SKM-1 (cell line): ENCODE data around the gene CNTN1.

Experiments used
- DNase-seq: peaks from one replicate; lab custom pipeline; 2025; ENCODE audit not compliant: unreplicated experiment; lab: John Stamatoyannopoulos, UW

The CNTN1 gene

DNA sequence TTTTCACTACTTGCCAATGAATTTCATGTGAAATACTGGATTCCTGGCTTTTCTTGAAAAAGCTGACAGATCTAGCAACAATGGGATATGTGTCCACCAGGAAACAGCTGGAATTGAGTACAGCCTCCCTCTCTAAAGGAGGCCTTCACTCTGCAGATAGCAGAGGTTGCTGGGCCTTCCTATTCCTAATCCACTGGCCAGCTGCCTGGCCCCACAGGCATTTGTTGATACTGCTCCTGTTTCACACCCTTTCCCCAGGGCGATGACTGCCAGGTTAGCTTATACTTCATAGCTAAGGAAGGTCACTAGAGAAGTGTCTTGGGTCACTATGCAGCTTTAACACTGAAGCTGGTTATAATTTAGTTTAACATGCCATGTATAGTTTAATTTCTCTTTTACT lies 408.3 kb downstream of the CNTN1 start:
- DNase-seq, result no peak

DNA sequence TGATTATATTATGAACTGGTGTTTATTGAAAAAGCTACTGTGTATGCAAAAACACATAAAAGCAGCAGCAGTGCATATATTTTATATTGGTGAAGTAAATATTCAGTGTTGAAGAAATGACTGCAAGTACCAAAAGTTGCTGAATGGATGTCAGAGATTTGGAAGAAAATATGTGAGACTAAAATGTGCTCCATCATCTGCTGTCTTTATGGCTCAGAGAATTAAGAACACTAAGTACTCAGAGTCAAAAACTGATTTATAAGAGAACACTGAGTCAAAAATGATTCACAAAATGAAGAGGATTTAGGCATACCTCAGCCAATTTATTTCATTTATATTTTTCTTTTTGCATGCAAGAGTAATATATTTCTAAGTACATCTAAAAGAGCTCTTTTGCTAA lies 409.6 kb downstream of the CNTN1 start:
- no peak for DNase-seq

DNA sequence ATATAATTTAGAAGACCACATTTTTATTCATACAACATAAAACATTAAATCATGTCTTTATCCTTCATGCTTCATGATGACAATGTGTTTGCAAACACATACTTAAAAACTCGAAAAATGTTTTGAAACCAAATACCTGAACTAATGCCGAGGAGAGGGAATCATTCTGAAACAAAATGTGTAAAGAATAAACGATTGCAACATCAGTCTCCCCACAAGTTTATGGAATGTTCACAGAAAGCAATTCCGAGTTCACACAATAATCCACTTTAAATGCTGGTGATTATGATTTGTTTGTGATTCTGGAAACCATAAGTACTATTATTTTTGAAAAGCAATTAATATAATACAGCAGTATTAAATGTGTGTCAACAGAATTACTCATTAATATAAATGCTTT lies 411.4 kb downstream of the CNTN1 start:
- DNase-seq, result no peak

DNA sequence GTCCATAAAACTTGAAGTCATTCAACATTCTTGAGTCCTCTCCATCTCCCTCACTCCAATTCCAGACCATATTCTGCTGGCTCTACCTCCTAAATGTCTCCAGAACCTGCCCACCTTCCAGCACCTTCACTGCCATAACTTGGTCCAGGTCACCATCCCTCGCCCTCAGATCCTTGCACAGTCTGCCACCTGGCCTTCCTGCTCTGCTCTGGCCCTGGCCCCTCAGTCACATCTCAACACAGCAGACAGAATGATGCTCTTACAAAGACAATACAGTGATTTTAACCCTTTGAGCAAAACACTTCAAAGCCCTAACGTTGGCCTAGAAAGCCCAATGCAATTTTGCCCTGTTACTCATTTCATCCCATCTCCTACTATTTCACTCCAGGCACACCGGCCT lies 414.1 kb downstream of the CNTN1 start:
- DNase-seq, result no peak

DNA sequence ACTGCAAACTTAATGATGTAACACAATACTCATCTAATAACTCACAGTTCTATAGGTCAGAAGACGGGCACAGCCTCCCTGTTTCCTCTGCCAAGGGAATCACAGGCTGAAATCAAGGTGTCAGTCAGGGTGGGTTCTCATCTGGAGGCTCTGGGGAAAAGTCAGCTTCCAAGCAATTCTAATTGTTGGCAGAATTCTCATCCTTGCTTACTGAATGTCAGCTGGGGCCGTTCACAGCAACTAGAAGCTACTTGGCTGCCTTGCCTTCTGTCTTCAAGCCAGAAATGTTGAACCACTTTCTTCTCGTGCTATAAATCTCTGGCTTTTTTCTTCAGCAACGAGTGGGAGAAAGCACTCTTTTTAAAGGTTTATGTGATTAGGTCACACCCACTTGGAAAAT lies 415.8 kb downstream of the CNTN1 start:
- DNase-seq, result no peak

DNA sequence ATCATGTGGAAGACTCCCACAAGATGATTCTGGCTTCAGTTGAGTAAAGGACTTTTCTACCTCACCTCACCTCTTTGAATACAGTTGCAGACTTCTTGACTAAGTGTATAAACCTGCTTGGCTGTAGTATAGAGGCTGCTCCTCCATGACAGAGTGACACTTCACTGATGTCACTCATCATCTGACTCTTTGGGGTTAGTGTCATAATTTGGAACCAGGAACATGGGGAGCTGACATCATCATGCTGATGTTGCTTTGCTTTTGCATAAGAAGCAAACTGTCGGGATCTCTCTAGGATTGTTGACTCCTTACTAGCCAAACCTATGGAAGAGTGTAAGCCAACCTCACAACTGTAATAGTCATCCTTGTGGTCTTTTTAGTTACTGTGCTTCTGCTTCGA lies 420.7 kb downstream of the CNTN1 start:
- DNase-seq, result no peak

DNA sequence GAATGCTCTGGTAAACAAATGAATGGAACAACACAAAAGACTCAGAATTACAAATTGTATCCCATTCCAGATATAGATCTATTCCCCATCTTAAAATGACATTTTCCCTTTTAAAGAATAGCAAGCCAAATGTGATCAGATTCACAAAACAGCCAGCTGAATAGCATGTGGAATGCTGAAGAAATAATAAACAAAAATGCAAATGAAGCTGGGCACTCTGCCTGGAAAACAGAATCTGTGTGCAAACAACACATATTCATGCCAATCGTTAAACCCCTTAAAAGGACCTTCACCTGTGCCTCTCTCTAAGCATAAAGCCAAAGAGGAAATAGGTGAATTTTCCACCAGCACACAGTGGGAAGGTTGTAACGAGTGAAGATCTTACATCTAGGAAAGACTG lies 428.0 kb downstream of the CNTN1 start:
- no peak for DNase-seq

DNA sequence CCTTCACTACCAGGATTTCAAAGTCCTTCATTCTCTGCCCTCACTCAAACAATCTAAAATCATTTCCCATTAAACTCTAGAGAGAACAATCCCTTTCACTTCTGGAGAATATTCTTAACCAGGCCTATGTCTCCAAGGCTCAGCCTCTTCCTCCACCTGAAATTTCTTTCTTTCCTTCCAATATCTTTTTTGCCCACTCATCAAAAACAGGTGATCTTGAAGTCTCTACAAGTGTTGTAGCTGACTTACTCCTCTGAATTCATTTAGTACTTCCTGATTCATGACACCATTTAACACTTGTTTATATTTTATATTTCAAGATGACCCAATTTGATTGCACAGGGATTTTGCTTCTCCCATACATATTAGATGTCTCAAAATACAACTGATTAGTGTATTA lies 429.1 kb downstream of the CNTN1 start:
- DNase-seq, result no peak
